ENCODE results near the gene PPM1D. TPM values are rescaled to one million over a fixed set of nuclear protein-coding genes. Genes with fewer than 3 reads are reported as not detected.

Gene PPM1D
- total and polyA plus RNA-seq, 2 of the 13 experiments (the other 11 are each of a cell fraction or from before 2014, with no cell fraction given), result 8.0 to 26.2 TPM

- peak; percentile 95 for TF ChIP-seq ZNF740 (CRISPR knock-in tag; IDR thresholded peaks at IDR 0.05)
- peak; percentile 73; the same call in 1 of the 2 replicates for TF ChIP-seq ZNF317 (CRISPR knock-in tag; IDR thresholded peaks at IDR 0.05)
- TF ChIP-seq ZNF343 (CRISPR knock-in tag; IDR thresholded peaks at IDR 0.05), result peak; percentile 99
- TF ChIP-seq NFE2L1 (CRISPR knock-in tag; IDR thresholded peaks at IDR 0.05; ENCODE audit: borderline replicate concordance), result no peak; the same call in 1 of the 2 replicates
- TF ChIP-seq DZIP1 (CRISPR knock-in tag; IDR thresholded peaks at IDR 0.05), result no peak; the same call in 1 of the 2 replicates
- TF ChIP-seq ZNF567 (CRISPR knock-in tag; IDR thresholded peaks at IDR 0.05; ENCODE audit: borderline replicate concordance), result no peak
- peak; percentile 95 for TF ChIP-seq REPIN1 (CRISPR knock-in tag; IDR thresholded peaks at IDR 0.05; ENCODE audit: borderline replicate concordance, low read depth)
- no peak for TF ChIP-seq ZNF496 (CRISPR knock-in tag; IDR thresholded peaks at IDR 0.05; ENCODE audit: insufficient replicate concordance)
- TF ChIP-seq HIVEP1 (CRISPR knock-in tag; IDR thresholded peaks at IDR 0.05), result peak; percentile 85
- peak; percentile 95 for TF ChIP-seq CBFB (CRISPR knock-in tag; IDR thresholded peaks at IDR 0.05)
- peak; percentile 94 for TF ChIP-seq ZNF503 (CRISPR knock-in tag; IDR thresholded peaks at IDR 0.05)
- TF ChIP-seq ZNF446 (CRISPR knock-in tag; IDR thresholded peaks at IDR 0.05), result peak; percentile 98
- peak; percentile 96 for TF ChIP-seq ZNF430 (CRISPR knock-in tag; IDR thresholded peaks at IDR 0.05)
- 0 out of 2 replicates have a peak, but pooled peaks have one; percentile 4 for TF ChIP-seq CHD4 (IDR thresholded peaks at IDR 0.05; ENCODE audit: borderline replicate concordance, low read length)
- peak; percentile 93 for TF ChIP-seq DRAP1 (CRISPR knock-in tag; IDR thresholded peaks at IDR 0.05)
- 0 out of 2 replicates have a peak, but pooled peaks have one; percentile 2 for TF ChIP-seq ZNF713 (CRISPR knock-in tag; IDR thresholded peaks at IDR 0.05)
- TF ChIP-seq MTA1 (CRISPR knock-in tag; IDR thresholded peaks at IDR 0.05; ENCODE audit: borderline replicate concordance), result peak; percentile 96; the same call in 1 of the 2 replicates
- TF ChIP-seq ARID3A (IDR thresholded peaks at IDR 0.05; ENCODE audit: low read depth, low read length), result peak; percentile 40; the same call in 1 of the 2 replicates
- TF ChIP-seq ZNF44 (CRISPR knock-in tag; IDR thresholded peaks at IDR 0.05), result peak; percentile 92
- TF ChIP-seq ZNF253 (CRISPR knock-in tag; IDR thresholded peaks at IDR 0.05; ENCODE audit: borderline replicate concordance), result no peak; the same call in 1 of the 2 replicates
- peak; percentile 79 for TF ChIP-seq NFRKB (IDR thresholded peaks at IDR 0.05)
- peak; percentile 77 for TF ChIP-seq NFATC3 (CRISPR knock-in tag; IDR thresholded peaks at IDR 0.05)
Measured at GRCh38 chr17:60599620-60600489, at the start of gene PPM1D (continued).

Data from HepG2 (cell line).